Measurements from ENCODE around the gene CREB3. TPM values are rescaled to one million over a fixed set of nuclear protein-coding genes. Genes with fewer than 3 reads are reported as not detected.

Gene CREB3, protein sequence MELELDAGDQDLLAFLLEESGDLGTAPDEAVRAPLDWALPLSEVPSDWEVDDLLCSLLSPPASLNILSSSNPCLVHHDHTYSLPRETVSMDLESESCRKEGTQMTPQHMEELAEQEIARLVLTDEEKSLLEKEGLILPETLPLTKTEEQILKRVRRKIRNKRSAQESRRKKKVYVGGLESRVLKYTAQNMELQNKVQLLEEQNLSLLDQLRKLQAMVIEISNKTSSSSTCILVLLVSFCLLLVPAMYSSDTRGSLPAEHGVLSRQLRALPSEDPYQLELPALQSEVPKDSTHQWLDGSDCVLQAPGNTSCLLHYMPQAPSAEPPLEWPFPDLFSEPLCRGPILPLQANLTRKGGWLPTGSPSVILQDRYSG
- total RNA-seq (2014; rRNA removed; shearing (Covaris generic)) = 97.9 and 104 TPM in 2 replicates

DNA sequence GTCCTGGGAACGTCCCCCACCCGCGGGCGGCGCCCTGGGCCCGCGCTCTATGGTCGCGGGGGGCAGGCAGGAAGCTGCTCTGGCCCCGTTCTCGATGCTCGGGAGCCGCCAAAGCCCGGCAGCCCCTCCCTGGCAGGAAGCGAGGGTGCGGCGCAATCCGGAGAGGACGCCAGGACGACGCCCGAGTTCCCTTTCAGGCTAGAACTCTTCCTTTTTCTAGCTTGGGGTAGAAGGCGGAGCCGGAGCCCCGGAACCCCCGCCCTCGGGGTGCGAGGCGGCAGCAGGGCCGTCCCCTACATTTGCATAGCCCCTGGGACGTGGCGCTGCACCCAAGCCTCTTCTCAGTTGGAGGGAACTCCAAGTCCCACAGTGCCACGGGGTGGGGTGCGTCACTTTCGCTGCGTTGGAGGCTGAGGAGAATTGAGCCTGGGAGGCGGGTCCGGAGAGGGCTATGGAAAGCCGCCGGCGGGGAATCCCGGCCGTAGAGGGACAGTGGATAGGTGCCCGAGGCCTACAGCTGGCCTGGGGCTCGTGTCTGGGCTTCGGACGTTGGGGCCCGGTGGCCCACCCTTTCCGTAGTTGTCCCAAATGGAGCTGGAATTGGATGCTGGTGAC, at the start of gene CREB3, which contains the start of gene TLN1:
Gene CREB3 (plus strand): TSS at position 482 of the 615 bp plus-strand sequence. CDS start 107 bp downstream, at position 589.
Gene TLN1 (minus strand): TSS at position 11 of the 615 bp plus-strand sequence. CDS start 6,501 bp downstream, outside the sequence.
- DNase-seq (ENCODE audit: low read depth) = peak; percentile 99

DNA sequence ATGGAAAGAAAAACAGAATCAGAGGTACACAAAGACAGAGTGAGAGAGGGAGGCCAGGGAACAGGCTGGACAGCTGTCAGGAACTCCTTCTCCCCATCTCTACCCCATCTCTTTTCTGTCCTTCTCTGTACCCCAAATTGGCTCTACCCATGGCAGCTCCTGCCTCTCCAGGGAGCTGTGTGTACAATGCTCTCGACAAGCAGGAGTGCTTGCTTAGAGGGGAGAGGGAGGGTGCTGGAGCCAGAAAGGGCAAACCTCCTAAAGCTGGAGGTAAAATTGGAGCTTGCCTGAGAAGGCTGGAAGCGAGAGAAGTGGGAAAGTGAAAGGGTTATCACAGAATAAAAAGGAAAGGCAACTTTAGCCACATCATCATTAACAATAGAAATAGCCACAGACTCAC, 49.1 kb upstream of the CREB3 start:
- DNase-seq (ENCODE audit: low read depth) = no peak

DNA sequence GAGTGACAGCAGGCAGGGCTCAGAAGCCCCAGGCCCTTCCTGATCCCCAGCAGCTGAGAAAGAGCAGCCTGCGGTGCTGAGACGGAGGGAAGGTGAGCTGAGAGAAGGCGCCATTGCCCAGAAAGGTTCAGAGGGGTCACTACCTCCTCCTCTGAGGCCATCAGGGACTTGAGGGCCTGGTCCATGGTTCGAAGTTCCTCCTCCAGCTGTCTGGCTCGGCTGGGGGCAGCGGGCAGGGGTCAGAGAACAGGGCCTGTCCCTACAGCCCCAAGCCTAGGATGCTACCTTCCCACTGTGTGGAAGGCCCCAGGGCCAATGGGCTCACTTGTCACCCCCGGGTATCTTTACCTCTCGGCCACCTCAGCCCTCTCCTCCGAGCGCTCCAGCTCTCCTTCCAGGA, 47.5 kb upstream of the CREB3 start:
- DNase-seq (ENCODE audit: low read depth) = no peak

DNA sequence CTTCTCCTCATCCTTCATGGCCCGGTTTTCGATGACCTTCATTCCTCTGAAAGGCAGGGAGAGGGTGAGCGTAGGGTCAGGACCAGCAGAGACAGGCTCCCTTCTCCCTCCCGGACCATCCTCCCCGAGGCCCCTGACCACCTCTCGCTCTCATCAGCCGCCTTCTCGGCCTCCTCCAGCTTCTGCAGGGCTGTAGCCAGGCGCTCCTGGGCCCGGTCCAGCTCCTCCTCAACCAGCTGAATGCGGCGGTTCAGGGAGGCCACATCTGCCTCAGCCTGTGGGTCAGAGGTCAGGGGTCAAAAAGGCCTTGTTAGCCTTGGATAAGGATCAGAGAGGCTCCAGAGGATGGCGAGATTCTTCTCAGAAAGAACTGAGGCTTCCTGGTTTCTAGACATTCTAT, 47.0 kb upstream of the CREB3 start:
- DNase-seq (ENCODE audit: low read depth) = no peak

DNA sequence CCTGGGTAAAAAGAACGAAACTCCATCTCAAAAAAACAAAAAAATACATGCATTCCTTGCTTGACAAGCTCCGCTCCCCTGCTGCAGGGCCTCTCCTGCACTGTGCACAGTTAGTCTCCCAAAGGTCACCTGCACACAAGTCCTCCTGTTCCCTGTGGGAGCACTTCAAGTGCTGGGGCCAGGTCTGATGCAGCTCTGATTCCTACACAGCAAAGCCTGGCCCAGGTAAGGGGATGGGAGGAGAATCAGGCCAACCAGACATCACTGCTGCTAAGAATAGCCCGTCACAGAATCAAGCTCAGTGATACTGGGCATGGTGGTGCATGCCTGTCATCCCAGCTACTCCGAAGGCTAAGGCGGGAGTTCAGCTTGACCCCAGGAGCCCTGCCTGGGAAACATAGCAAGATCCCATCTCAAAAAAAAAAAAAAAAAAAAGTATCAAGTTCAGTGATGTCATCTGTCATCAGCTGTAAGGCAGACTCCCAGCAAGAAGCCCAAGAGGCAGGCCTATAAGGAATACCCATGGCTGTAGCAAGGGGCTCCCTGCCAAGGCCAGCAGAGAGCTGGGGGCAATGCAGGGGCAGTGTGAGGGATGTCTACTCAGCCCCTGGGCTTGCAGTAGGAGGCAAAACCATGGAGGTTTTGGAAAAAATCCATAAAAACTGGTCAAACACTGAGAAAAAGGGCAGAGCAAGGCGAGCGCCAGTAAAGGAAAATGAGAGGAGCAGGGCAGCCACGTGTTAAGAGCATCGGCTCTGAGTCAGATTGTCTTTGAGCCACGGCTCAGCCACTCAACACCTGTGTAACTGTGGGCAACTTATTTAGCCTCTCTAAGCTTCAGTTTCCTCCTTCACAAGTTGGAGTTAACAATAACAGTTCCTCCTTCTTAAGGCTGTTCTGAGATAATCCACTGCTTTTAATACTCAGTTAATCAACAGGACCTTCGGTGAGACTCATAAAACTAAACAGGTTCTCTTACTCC, 46.0 kb upstream of the CREB3 start:
- DNase-seq (ENCODE audit: low read depth) = no peak

DNA sequence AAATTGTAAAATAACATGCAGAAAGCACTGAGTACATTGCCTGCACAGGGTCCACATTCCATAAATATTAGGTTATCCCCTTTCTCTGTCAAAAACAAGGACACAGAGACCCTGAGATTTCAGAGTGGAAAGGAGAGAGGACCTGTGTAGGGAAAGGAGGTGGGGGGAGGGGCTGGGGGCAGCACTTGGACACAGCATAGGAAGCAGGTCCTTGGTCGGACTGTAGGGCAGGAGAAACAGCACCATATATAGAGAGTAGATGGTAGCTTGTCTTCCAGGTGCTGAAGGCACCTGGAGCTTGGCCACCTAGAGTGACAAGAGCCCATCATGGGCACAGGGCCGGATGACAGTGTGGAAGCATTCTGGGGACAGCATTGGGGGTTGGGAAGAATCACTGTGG, 45.2 kb upstream of the CREB3 start:
- no peak for DNase-seq (ENCODE audit: low read depth)

DNA sequence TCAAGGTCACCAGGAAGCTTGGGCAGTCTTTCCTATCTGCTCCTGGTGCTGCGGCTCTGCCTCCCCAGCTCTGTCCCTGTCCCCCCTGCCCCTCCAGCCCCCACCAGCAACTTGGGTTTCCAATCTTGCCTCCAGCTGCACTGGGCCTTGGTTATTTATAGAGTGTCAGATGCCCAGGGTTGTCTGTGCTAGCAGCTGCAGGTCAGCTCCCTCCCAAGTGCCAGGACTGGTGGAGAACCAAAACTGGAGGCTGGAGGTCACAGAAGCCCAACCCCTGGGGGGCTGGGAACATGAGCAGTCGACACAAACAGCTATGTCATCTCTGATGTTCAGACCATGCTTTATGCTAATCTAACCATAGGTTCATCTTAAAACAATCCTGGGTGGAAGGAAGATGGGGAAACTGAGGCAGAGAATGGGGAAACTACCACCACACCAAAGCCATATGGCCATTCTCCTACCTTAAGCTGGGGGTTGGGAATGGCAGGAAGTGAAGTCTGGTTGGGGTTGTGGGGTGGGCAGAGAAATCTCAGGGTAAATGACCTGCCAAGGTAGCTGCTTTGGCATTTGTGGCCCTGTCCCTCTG, 44.4 kb upstream of the CREB3 start:
- DNase-seq (ENCODE audit: low read depth) = no peak

DNA sequence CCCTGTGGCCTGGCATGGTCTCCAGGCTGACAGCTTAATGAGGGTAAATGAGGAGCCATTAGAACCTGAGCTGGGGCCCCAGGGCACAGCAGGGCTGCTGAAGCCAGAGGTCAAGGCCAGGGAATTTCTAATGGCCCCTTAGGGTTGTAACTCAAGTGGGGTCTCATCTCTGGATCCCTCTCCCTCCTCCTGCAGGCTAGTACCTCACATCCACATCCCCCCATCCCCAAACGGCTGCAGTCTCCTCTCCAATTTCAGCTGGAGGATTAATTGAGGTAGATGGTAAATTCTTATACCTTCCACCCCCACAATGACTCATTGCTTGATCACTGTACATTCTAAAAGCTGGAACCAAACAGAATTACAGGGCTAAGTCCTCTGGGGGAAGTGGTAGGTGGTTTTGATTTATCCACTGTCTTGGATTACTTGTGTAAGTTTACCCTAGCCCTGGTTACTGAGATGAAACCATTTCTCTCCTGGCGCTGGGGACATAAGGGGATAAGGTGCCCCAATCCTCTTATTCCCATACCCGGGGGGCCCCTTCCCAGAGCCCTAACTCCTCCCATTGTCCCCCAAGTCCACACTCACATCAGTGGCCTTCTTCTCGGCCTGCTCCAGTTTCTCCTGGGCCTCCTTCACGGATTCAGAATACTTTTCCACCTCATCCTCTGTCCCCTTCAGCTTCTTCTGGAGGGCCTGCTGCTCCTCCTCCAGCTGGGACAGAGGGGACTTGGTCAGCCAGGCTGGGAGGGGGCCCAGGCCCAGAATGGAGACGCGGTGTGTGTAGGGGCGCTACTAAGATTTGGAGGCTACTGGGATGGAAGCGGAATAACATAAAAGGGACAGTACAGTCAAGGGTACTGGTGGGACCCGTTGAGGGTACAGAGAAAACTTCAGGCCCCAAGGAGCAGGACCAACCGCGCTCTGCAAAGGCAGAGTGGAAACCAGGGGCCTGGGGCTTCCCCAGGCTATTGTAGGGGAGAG, 43.6 kb upstream of the CREB3 start:
- peak; percentile 87 for DNase-seq (ENCODE audit: low read depth)

DNA sequence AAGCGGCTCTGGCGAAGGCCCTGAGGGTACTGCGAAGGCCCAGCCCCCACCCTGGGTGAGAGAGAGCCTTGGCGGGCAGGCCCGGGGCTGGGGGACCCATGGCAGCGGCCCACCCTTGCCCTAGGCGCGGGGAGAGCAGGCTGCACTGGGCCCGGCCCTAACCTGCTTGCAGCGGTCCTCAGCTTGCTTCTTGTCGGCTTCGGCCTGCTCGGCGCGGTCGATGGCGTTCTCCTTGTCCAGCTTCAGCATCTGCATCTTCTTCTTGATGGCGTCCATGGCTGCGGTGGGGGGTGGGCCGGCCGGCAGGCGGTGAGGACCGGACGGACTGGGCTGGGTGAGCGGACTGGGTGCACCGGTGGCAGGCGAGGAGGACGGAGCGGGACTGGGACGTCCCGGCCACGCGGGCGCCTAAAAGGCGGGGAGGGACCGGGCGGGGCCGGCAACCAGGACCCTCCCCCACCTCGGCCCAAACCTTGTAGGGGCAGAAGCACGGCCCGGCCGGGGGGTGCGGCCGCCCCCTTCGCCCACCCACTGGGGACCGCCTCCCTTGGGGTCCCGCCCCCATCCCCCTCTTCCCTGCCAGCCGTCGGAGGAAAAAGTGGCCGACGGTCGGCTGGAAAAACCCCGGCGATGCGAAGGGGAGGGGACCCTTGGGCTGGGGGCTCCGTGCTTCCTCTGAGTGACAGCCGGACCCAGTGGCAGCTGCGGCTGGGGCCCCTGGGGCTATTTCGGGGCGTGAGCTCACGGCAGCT, 42.7 kb upstream of the CREB3 start, which contains the start of gene TPM2:
Gene TPM2 (minus strand): TSS at position 384 of the 752 bp plus-strand sequence. CDS start 108 bp downstream, at position 276.
- DNase-seq (ENCODE audit: low read depth) = peak; percentile 92

DNA sequence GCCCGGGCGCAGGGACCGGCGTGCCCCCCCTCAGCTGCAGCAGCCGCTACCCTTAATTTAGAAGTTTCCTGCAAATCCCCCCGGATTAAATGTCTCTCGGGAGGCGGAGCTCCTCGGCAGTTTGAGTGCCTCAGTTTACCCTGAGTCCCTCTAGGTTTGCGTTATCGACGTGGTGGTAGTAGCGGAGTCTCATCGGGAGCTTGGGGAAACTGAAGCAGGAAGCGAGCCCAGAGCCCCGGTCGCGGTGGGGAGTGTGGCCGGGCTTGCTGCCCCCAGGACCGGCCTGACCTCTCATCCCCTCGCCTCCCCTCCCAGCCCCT, 42.2 kb upstream of the CREB3 start:
- peak; percentile 58 for DNase-seq (ENCODE audit: low read depth)

DNA sequence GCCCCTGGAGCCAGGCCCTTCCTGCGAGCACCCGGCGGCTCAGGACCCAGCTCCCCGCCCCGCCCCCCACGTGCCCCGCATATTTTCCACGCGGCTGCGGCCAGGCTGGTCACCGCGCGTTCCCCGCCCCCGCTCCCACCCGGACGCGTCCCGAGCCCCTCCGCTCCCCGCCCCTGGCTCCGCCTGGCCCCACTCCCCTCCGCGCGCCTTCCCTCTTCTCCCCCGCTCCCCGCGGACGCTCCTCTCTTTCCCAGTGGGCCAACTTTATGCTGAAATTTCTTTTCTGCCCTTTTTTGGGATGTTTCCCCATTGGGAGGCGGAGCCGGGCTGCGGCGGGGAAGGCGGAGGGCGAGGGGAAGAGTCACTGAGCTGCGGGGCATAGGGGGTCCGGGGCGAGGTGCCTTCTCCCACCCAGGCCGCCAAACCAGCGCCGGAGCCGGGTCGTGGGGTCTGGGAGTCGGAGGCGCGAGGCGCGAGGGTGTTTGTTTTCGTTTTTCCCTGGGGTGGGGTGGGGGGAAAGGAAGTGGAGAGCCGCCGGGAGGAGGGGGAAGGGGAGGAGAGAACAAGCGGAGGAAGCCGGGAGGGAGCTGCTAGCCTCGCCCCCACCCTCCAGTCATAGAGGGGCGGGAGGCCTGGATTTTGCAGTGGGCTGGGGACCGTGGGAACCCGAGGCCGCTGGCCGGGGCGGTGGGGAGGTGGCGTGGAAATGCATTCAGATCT, 41.7 kb upstream of the CREB3 start:
- DNase-seq (ENCODE audit: low read depth) = peak; percentile 81

DNA sequence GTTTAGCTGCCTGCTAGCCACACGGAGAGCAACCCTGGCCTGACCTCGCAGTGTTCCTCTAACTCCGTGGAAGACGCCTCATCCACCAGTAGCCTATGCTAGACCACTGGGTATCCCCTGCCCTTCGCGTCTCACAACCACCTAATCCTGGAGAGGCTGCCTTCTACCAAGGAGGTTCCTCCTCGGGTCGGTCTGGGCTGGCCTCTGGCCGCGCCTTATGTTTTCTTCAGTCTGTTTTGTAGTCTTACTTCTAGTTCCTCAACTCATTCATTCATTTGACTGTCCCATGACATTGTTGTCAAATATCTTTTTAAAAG, 41.2 kb upstream of the CREB3 start:
- no peak for DNase-seq (ENCODE audit: low read depth)

DNA sequence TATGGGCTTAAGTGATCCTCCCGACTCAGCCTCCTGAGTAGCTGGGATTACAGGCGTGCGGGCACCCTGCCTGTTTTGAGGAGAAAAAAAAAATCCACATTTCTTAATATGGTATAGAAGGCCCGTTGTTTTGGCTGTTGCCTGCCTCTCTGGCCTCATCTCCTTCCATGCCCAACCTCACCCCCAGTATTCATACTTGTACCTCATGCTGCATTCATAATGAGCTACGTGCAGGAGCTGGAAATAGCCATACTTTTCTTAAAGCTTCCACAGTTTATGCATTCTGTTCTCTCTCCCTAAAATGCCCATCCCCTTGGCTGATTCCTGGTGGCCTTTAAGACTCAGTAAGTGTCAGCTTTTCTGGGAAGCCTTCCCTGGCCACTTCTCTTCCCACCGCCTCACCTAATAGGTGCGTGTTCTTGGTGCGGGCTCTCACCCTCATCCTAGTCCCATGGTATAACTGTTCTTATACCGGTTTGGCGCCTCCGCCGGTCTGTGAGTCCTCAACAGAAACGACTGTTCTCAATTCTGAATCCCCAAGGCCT, 40.6 kb upstream of the CREB3 start:
- no peak for DNase-seq (ENCODE audit: low read depth)

DNA sequence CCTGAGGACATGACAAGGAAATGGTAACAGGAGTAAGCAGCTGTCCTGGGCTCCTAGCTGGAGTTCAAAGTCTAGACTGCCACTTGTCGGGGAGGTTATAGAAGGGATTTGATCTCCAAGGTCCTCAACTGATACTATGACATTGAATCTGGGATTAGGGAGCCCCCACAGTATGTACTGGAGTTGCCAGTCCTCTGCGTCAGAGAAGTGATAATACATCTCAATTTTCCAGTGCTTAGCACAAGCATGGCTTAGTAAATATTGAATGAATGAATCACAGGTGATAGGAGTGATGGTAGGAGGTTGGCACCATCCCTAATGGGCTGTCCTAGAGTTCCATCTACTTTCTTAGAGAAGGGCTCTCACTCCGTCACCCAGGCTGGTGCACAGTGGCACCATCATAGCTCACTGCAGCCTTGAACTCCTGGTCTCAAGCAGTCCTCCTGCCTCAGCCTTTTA, 36.5 kb upstream of the CREB3 start:
- no peak for DNase-seq (ENCODE audit: low read depth)

DNA sequence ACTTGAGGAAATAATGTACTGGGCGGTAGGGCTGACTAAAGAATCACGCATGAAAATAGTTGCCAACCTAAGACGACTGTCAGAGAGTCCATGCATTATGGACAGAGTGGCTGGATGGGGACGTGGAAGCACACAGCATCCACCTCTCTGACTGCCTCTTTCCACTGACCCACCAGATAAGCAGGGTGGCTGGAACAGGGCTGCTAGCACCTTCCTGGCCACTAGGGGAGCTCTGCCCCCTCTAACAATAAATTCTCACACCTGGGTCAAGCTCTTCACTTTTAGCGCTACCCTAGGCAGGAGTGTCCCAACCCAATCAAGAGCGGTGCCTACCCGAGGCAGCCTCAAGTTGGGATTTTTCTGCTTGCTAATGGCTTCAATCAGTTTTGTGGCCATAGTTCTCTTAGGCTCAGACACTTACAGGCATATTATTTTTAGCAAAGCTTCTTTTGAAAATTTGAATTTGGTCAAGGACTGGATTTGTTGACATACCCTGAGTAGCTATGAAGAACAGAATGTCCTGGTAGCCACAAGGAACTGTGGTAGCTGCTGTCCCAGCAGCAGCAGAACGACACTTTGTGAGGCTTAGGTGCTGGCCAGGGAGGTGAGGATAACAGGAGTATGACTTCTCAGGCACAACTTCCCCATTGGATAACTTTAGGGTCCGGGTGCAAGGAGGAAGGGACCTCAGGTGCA, 35.8 kb upstream of the CREB3 start:
- DNase-seq (ENCODE audit: low read depth) = peak; percentile 58

DNA sequence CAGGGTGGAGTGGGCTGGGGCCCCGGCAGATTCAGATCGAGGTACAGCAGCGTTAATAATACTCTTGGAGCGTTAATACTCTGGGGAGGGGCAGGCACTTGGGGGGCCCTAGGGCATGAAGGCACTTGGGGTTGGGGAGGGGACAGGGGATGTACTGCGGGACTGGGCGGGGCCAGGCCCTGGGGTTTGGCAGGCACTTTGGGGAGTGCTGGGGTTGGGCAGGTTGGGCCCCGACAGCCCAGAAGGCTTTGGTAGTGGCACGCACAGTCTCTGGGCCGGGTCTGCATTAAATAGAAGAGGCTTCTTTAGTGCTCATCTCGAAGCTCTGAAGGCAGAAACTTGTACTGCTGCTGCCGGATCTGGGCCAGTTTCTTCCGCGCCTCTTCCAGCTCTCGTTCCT, 35.0 kb upstream of the CREB3 start:
- DNase-seq (ENCODE audit: low read depth) = no peak

DNA sequence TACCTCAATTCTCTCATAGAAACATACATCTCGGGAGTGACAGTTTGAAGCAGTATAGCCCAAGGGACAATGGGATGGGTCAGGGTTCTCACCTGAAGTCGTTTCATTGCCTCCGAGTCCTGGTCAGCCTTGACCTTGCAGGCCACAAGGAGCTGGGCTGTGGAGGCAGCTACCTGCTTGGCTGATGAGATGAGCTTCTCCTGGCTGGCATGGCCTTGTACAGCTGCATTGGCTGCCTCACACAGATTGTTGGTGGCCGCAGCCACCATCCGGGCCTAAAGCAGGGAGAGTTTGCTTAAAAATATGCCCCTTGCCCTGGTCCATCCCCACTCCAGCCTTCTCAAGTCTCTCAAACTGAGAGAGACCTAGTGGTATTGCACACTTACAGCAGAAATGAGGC, 34.2 kb upstream of the CREB3 start:
- DNase-seq (ENCODE audit: low read depth) = no peak

DNA sequence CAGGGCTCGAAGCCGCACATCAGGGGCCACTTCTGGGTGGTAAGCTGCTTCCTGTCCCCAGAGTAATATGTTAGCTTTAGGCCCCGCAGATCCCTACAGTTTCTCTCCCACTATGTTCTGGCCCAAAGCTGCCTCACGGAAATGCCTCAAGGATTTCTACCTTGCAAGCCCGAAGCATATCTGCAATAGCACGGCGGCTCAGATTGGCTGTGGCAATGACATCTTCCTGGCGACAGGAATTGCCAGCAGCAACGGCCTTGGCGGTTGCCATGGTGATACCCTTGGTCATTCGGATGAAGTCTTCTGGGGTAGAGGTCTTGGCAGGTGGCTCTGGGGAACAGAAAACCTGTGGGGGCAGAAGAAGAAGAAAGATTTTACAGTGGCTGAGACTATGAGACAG, 32.4 kb upstream of the CREB3 start:
- no peak for DNase-seq (ENCODE audit: low read depth)
